Neural cell (in vitro differentiated cells): ENCODE results near the gene HLA-DQA1. TPM values are rescaled to one million over a fixed set of nuclear protein-coding genes. Genes with fewer than 3 reads are reported as not detected.

Experiments used
- H2AFZ ChIP-seq: fragments of 200-600, 300-800 bp; sonication (generic), shearing (Covaris generic); 2 replicates; pipeline ENCODE4 v1.6.0; 2014; ENCODE audit warnings: low read depth, mild to moderate bottlenecking, antibody characterized with exemption, low read length, moderate library complexity
- H3F3A ChIP-seq: fragments of 200-600 bp; shearing (Covaris generic); 2 replicates; pipeline ENCODE4 v1.6.1; 2016; ENCODE audit warnings: mild to moderate bottlenecking, moderate library complexity, mixed read lengths, antibody characterized with exemption, low read length; ENCODE audit not compliant: insufficient read depth, poor library complexity, severe bottlenecking
- H3K27ac ChIP-seq: fragments of 200-600, 300-800 bp; sonication (generic), shearing (Covaris generic); 2 replicates; pipeline ENCODE4 v1.5.1; 2014; ENCODE audit warnings: mild to moderate bottlenecking, low read length, moderate library complexity
- H3K27me3 ChIP-seq: fragments of 300-800, 200-600 bp; sonication (generic), shearing (Covaris generic); 2 replicates; pipeline ENCODE4 v1.6.0; 2014; ENCODE audit warnings: mild to moderate bottlenecking, low read depth, low read length, moderate library complexity; ENCODE audit not compliant: insufficient read depth
- H3K36me3 ChIP-seq: fragments of 300-800, 200-600 bp; sonication (generic), shearing (Covaris generic); 2 replicates; pipeline ENCODE4 v1.5.1; 2014; ENCODE audit warnings: mild to moderate bottlenecking, antibody characterized with exemption, low read length, moderate library complexity; ENCODE audit not compliant: insufficient read depth
- H3K4me2 ChIP-seq: fragments of 300-800, 200-600 bp; sonication (generic), shearing (Covaris generic); 2 replicates; pipeline ENCODE4 v1.6.0; 2014; ENCODE audit warnings: mild to moderate bottlenecking, low read length
- H3K4me3 ChIP-seq: fragments of 300-800, 200-600 bp; sonication (generic), shearing (Covaris generic); 2 replicates; pipeline ENCODE4 v1.5.1; 2014; ENCODE audit warnings: mild to moderate bottlenecking, low read length, moderate library complexity
- H3K79me2 ChIP-seq: fragments of 200-600 bp; shearing (Covaris generic); replicated peaks from 2 replicates; pipeline ENCODE4 v1.6.0; 2014; ENCODE audit warnings: mild to moderate bottlenecking, low read length, moderate library complexity; ENCODE audit not compliant: insufficient read depth
- H3K9ac ChIP-seq: fragments of 300-800, 200-600 bp; sonication (generic), shearing (Covaris generic); 2 replicates; pipeline ENCODE4 v1.6.1; 2016; ENCODE audit warnings: mild to moderate bottlenecking, low read length, mixed read lengths
- H3K9me2 ChIP-seq: fragments of 200-600 bp; shearing (Covaris generic); 2 replicates; pipeline ENCODE4 v1.6.1; 2016; ENCODE audit warnings: mild to moderate bottlenecking, low read length, mixed read lengths; ENCODE audit not compliant: insufficient read depth
- H3K9me3 ChIP-seq: fragments of 200-600, 300-800 bp; sonication (generic), shearing (Covaris generic); 2 replicates; pipeline ENCODE4 v1.6.1; 2016; ENCODE audit warnings: mild to moderate bottlenecking, mixed run types, low read length, moderate library complexity, mixed read lengths
- H4K20me1 ChIP-seq: fragments of 200-600 bp; shearing (Covaris generic); 2 replicates; pipeline ENCODE4 v1.6.1; 2016; ENCODE audit warnings: mild to moderate bottlenecking, mixed run types; ENCODE audit not compliant: insufficient read depth
- EP300 ChIP-seq: fragments of 450-650 bp; conservative IDR thresholded peaks from 2 replicates; pipeline ENCODE4 v1.6.1; 2014; ENCODE audit warnings: antibody characterized with exemption, mild to moderate bottlenecking, moderate library complexity; ENCODE audit not compliant: poor library complexity, severe bottlenecking
- EZH2 ChIP-seq: fragments of 200-600, 300-800 bp; shearing (Covaris generic), sonication (generic); IDR thresholded peaks from 2 replicates; pipeline ENCODE4 v1.6.1; 2014; ENCODE audit warnings: antibody characterized with exemption, low read length, borderline replicate concordance, mild to moderate bottlenecking; ENCODE audit not compliant: insufficient read depth, poor library complexity, severe bottlenecking
- MXI1 ChIP-seq: fragments of 450-650 bp; conservative IDR thresholded peaks from 2 replicates; pipeline ENCODE4 v1.6.1; 2014; ENCODE audit warnings: antibody characterized with exemption, mild to moderate bottlenecking; ENCODE audit not compliant: poor library complexity, severe bottlenecking
- POLR2AphosphoS5 ChIP-seq: IDR thresholded peaks from 2 replicates; pipeline ENCODE4 v1.6.1; 2012
- RAD21 ChIP-seq: fragments of 450-650 bp; conservative IDR thresholded peaks from 2 replicates; pipeline ENCODE4 v1.6.1; 2014; ENCODE audit warnings: antibody characterized with exemption, mild to moderate bottlenecking, moderate library complexity
- SMC3 ChIP-seq: fragments of 450-650 bp; conservative IDR thresholded peaks from 2 replicates; pipeline ENCODE4 v1.6.1; 2014; ENCODE audit warnings: antibody characterized with exemption, mild to moderate bottlenecking, moderate library complexity; ENCODE audit not compliant: poor library complexity
- TAF1 ChIP-seq: IDR thresholded peaks from 2 replicates; pipeline ENCODE4 v1.6.1; 2012; ENCODE audit warnings: low read depth
- polyA plus RNA-seq: library from polyadenylated mRNA; depleted of rRNA; stranded (reverse); fragments of >200 nt; gene quantifications from 2 replicates; pipeline ENCODE4 v1.2.3, GENCODE V29; 2014
- TF ChIP-seq, protein P1 (sequence below): IDR thresholded peaks from 2 replicates; pipeline ENCODE4 v1.6.1; 2012; ENCODE audit warnings: borderline replicate concordance
- TF ChIP-seq, protein P2 (sequence below): fragments of 450-650 bp; IDR thresholded peaks from 2 replicates; pipeline ENCODE4 v1.5.1; 2014; ENCODE audit warnings: antibody characterized with exemption, mild to moderate bottlenecking, moderate library complexity; ENCODE audit not compliant: poor library complexity, severe bottlenecking

Gene HLA-DQA1
- polyA plus RNA-seq, 1 donor from 2014 or later = not detected

DNA sequence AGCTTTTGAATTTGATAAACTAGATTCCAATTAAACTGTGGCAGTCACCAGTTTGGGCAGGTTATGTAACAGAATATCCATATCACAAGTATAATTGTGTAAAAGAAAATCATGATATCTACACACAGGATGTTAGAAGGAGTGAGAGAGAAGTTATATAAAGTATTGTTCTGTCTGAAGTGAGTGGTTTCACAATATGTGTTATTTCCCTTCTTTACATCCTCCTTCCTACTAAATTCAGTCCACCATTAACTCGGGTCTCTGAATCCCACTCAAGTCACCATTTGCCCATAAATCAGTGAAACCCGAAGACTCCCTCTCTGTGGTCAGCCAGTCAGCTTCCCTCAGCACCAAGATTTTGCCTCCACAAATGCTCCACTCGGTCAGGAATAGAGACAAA, 28.5 kb downstream of the HLA-DQA1 start:
- no peak overlapping the region for H3K4me3 ChIP-seq

DNA sequence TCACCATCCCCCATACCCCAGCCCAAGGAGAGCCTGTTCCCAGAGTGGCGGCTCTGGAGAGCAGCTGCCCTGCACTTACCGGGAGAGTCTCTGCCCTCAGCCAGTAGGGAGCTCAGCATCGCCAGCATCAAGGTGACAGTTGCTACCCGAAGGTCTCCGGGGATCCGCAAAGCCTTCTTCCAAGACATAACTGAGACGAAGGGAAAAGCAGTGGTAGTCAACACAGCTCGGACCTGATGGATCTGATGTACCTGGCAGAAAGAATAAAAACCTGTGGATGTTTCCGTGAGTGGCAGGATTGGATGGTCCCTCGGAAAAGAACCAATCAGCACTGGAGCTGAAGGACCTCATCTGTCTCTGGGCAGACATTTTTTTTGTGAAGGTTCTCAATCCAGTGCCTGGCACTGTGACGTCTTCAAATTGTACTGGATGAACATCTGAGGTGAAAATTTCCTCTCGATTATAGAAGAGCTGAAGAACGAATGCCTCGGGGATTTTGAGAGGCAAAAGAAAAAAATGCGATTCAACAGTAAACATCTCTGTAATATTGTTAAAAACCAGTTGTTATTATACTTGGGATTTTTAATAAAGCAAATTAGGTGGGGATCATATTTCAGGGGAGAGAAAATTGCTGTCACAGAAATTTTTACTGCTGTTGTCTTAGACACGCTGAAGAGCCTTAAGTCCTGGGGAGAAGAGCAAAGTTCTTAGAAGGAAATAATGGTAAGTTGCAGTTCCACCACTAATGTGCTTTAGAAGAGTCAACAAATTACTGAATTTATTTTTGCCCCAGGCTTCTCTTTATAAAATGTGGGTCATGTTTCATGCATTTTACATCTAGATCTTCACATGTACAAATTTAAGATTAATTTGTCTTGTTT, 29.5 kb downstream of the HLA-DQA1 start, which contains the start of gene HLA-DQB1:
TSS of gene HLA-DQB1 (minus strand) at position 238 of the 881 bp plus-strand sequence. CDS start at position 188, 50 bp downstream.
- H3K9ac ChIP-seq = no peak within 1 kb of the TSS
- H3K79me2 ChIP-seq = no peaks in the 10 kb centered on the region
- H4K20me1 ChIP-seq = no peaks in the 10 kb centered on the region
- no peaks in the 10 kb centered on the region for H3K9me2 ChIP-seq
- H2AFZ ChIP-seq = no peak within 1 kb of the TSS
- H3K4me3 ChIP-seq = peak within 1 kb of the TSS; percentile 53
- no peak within 1 kb of the TSS for H3K4me2 ChIP-seq
- H3K36me3 ChIP-seq = no peaks in the 10 kb centered on the region
- no peaks in the 10 kb centered on the region for H3K9me3 ChIP-seq
- no peaks in the 10 kb centered on the region for H3F3A ChIP-seq
- H3K27ac ChIP-seq = no peak within 1 kb of the TSS
- H3K27me3 ChIP-seq = no peaks in the 10 kb centered on the region
- TF ChIP-seq MXI1 (no peak), POLR2AphosphoS5 (no peak), EP300 (no peak), RAD21 (no peak), EZH2 (no peak)
- TF ChIP-seq, protein P1, sequence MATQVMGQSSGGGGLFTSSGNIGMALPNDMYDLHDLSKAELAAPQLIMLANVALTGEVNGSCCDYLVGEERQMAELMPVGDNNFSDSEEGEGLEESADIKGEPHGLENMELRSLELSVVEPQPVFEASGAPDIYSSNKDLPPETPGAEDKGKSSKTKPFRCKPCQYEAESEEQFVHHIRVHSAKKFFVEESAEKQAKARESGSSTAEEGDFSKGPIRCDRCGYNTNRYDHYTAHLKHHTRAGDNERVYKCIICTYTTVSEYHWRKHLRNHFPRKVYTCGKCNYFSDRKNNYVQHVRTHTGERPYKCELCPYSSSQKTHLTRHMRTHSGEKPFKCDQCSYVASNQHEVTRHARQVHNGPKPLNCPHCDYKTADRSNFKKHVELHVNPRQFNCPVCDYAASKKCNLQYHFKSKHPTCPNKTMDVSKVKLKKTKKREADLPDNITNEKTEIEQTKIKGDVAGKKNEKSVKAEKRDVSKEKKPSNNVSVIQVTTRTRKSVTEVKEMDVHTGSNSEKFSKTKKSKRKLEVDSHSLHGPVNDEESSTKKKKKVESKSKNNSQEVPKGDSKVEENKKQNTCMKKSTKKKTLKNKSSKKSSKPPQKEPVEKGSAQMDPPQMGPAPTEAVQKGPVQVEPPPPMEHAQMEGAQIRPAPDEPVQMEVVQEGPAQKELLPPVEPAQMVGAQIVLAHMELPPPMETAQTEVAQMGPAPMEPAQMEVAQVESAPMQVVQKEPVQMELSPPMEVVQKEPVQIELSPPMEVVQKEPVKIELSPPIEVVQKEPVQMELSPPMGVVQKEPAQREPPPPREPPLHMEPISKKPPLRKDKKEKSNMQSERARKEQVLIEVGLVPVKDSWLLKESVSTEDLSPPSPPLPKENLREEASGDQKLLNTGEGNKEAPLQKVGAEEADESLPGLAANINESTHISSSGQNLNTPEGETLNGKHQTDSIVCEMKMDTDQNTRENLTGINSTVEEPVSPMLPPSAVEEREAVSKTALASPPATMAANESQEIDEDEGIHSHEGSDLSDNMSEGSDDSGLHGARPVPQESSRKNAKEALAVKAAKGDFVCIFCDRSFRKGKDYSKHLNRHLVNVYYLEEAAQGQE = no peak

More for the DNA sequence above, 28.5 kb downstream of the HLA-DQA1 start:
- H3K27me3 ChIP-seq = no peaks in the 10 kb centered on the region
- TF ChIP-seq, protein P1 = no peak
- TF ChIP-seq POLR2AphosphoS5 (no peak), EP300 (no peak), TAF1 (no peak), RAD21 (no peak), EZH2 (no peak), MXI1 (no peak), SMC3 (no peak)
- TF ChIP-seq, protein P2, sequence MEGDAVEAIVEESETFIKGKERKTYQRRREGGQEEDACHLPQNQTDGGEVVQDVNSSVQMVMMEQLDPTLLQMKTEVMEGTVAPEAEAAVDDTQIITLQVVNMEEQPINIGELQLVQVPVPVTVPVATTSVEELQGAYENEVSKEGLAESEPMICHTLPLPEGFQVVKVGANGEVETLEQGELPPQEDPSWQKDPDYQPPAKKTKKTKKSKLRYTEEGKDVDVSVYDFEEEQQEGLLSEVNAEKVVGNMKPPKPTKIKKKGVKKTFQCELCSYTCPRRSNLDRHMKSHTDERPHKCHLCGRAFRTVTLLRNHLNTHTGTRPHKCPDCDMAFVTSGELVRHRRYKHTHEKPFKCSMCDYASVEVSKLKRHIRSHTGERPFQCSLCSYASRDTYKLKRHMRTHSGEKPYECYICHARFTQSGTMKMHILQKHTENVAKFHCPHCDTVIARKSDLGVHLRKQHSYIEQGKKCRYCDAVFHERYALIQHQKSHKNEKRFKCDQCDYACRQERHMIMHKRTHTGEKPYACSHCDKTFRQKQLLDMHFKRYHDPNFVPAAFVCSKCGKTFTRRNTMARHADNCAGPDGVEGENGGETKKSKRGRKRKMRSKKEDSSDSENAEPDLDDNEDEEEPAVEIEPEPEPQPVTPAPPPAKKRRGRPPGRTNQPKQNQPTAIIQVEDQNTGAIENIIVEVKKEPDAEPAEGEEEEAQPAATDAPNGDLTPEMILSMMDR = no peak
- no peak overlapping the region for H3K9ac ChIP-seq
- no peaks in the 10 kb centered on the region for H3F3A ChIP-seq
- no peaks in the 10 kb centered on the region for H3K9me3 ChIP-seq
- H3K27ac ChIP-seq = no peak overlapping the region
- no peaks in the 10 kb centered on the region for H3K79me2 ChIP-seq
- H3K36me3 ChIP-seq = no peaks in the 10 kb centered on the region
- no peaks in the 10 kb centered on the region for H3K9me2 ChIP-seq
- H2AFZ ChIP-seq = no peak overlapping the region
- H3K4me2 ChIP-seq = no peak overlapping the region
- H4K20me1 ChIP-seq = no peaks in the 10 kb centered on the region
